Measurements from ENCODE around the gene TRPV2. TPM values are rescaled to one million over a fixed set of nuclear protein-coding genes. Genes with fewer than 3 reads are reported as not detected.
"Not testable (repeated sequence)": the region's sequence is repeated elsewhere in the genome, so short reads cannot be mapped to it uniquely, and the experiment has no call there.

TRPV2 gene
- 2.9 TPM for polyA plus RNA-seq (ENCODE audit: insufficient read length)
- long read RNA-seq, donor 1, partial matches to known transcripts: 0 of 2 reads
- long read RNA-seq, donor 1, other reads (novel, unspliced or antisense): 0 of 2 reads
- long read RNA-seq, donor 2, partial matches to known transcripts: 0 of 1 reads
- long read RNA-seq, donor 2, other reads (novel, unspliced or antisense): 0 of 1 reads
- long read RNA-seq, donor 3: 0 reads
- long read RNA-seq, donor 4: 0 reads
- long read RNA-seq, donor 5: 0 reads
- long read RNA-seq, donor 6: 0 reads
- long read RNA-seq, donor 7, partial matches to known transcripts: 0 of 1 reads
- long read RNA-seq, donor 7, other reads (novel, unspliced or antisense): 0 of 1 reads
- long read RNA-seq, donor 8: 0 reads

GRCh38 chr17:16415031-16415924 is at the start of gene TRPV2:
Gene TRPV2, plus strand, starts transcription at chr17:16415571. Its CDS starts 2,098 bp downstream, at chr17:16417669.
- DNase-seq: no peak

- no peak for DNase-seq
Observed at GRCh38 chr17:16371742-16372141, 43.6 kb upstream of the TRPV2 start.

- DNase-seq: no peak
Observed at GRCh38 chr17:16374146-16374938, 41.0 kb upstream of the TRPV2 start.

- DNase-seq: no peak
Observed at GRCh38 chr17:16377941-16378341, 37.4 kb upstream of the TRPV2 start.

- no peak for DNase-seq
Observed at GRCh38 chr17:16378636-16379282, 36.6 kb upstream of the TRPV2 start.

GRCh38 chr17:16379654-16380053 is 35.7 kb upstream of the TRPV2 start:
- DNase-seq: no peak

GRCh38 chr17:16380640-16381495 is 34.5 kb upstream of the TRPV2 start, which contains the start of gene UBB:
Gene UBB, plus strand, starts transcription at chr17:16381091. Its CDS starts 817 bp downstream, at chr17:16381908.
- DNase-seq: peak; percentile 96

GRCh38 chr17:16381496-16381820 is 33.9 kb upstream of the TRPV2 start:
- DNase-seq: no peak

GRCh38 chr17:16383216-16383615 is 32.2 kb upstream of the TRPV2 start:
- no peak for DNase-seq

- no peak for DNase-seq
Observed at GRCh38 chr17:16383772-16384287, 31.5 kb upstream of the TRPV2 start.

- DNase-seq: no peak
Observed at GRCh38 chr17:16384557-16384956, 30.8 kb upstream of the TRPV2 start.

GRCh38 chr17:16386126-16386507 is 29.3 kb upstream of the TRPV2 start:
- DNase-seq: not testable (repeated sequence)

GRCh38 chr17:16391451-16391850 is 23.9 kb upstream of the TRPV2 start:
- DNase-seq: no peak

- DNase-seq: not testable (repeated sequence)
Observed at GRCh38 chr17:16392491-16392890, 22.9 kb upstream of the TRPV2 start.

- DNase-seq: not testable (repeated sequence)
Observed at GRCh38 chr17:16395887-16396286, 19.5 kb upstream of the TRPV2 start.

GRCh38 chr17:16396693-16397092 is 18.7 kb upstream of the TRPV2 start:
- DNase-seq: not testable (repeated sequence)

- DNase-seq: no peak
Observed at GRCh38 chr17:16398270-16399267, 16.8 kb upstream of the TRPV2 start.

GRCh38 chr17:16403847-16404246 is 11.5 kb upstream of the TRPV2 start:
- DNase-seq: not testable (repeated sequence)
